ENCODE results near the gene DNM3.

Gene DNM3

DNA sequence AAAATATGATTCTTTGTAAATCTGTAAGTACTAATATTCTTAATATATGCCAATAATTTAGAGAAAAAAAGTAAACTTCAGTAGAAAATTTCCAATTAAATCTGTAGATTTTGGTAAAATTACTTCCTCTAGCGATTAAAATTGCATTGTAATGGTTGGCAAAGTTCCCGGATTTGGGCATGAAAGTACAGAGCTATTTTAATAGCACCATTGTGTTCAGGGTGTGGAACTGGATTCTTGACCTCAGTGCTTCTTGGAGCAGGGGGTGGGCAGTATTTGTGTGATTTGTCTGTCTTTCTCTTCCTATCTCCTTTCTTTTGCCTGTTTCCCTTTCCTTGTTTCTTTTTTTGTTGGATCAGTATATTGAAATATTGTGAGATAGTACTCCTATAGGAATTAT, 72.1 kb downstream of the DNM3 start:
- H3K4me3 ChIP-seq (ENCODE audit: low read length), result no peak overlapping the region
- DNase-seq (ENCODE audit: low read depth), result peak; percentile 22
- TF ChIP-seq, protein P1, sequence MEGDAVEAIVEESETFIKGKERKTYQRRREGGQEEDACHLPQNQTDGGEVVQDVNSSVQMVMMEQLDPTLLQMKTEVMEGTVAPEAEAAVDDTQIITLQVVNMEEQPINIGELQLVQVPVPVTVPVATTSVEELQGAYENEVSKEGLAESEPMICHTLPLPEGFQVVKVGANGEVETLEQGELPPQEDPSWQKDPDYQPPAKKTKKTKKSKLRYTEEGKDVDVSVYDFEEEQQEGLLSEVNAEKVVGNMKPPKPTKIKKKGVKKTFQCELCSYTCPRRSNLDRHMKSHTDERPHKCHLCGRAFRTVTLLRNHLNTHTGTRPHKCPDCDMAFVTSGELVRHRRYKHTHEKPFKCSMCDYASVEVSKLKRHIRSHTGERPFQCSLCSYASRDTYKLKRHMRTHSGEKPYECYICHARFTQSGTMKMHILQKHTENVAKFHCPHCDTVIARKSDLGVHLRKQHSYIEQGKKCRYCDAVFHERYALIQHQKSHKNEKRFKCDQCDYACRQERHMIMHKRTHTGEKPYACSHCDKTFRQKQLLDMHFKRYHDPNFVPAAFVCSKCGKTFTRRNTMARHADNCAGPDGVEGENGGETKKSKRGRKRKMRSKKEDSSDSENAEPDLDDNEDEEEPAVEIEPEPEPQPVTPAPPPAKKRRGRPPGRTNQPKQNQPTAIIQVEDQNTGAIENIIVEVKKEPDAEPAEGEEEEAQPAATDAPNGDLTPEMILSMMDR (conservative IDR thresholded peaks at IDR 0.05; ENCODE audit: low read length), result no peak

DNA sequence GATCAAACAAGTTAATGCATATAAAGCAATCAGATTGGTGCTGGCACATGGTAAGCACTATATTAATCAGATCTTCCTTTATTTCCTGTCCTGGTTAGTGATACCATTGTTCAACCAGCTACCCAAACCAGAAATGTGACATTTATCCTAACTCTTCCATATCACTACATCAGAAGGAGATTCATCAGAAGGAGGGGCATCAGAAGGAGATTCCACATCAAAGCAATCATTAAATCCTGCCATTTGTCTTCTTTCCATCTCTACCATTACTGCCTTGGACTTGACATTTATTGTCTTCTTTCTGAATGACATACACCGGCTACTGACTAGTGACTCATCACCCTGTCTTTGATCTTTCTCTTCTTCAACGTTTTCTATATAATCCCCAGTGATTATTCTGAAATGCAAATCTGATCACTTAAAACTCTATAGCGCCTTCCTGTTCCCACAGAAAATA, 75.0 kb downstream of the DNM3 start:
- no peak overlapping the region for H3K4me3 ChIP-seq (ENCODE audit: low read length)
- TF ChIP-seq, protein P1 (conservative IDR thresholded peaks at IDR 0.05; ENCODE audit: low read length), result no peak
- no peak for DNase-seq (ENCODE audit: low read depth)

DNA sequence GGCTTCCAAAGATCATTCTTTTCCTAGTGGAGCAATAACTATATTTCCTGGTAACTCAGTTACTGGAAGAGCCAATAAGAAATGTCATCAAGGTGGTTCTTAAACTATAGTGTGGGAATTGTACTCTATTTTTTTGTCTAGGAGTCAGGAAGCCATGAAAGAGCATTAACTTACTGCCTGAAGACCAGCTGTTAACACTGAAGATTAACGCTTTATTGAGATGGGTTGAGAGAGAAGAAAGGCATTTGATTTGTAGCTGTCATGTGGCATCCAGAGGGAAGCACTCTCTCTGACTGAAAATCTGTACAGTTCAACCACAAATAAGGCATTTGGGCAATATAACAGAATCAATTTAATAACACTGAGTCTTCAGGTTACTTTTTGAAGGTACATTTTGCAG, 76.0 kb downstream of the DNM3 start:
- DNase-seq (ENCODE audit: low read depth), result no peak
- H3K4me3 ChIP-seq (ENCODE audit: low read length), result no peak overlapping the region
- TF ChIP-seq, protein P1 (conservative IDR thresholded peaks at IDR 0.05; ENCODE audit: low read length), result no peak

DNA sequence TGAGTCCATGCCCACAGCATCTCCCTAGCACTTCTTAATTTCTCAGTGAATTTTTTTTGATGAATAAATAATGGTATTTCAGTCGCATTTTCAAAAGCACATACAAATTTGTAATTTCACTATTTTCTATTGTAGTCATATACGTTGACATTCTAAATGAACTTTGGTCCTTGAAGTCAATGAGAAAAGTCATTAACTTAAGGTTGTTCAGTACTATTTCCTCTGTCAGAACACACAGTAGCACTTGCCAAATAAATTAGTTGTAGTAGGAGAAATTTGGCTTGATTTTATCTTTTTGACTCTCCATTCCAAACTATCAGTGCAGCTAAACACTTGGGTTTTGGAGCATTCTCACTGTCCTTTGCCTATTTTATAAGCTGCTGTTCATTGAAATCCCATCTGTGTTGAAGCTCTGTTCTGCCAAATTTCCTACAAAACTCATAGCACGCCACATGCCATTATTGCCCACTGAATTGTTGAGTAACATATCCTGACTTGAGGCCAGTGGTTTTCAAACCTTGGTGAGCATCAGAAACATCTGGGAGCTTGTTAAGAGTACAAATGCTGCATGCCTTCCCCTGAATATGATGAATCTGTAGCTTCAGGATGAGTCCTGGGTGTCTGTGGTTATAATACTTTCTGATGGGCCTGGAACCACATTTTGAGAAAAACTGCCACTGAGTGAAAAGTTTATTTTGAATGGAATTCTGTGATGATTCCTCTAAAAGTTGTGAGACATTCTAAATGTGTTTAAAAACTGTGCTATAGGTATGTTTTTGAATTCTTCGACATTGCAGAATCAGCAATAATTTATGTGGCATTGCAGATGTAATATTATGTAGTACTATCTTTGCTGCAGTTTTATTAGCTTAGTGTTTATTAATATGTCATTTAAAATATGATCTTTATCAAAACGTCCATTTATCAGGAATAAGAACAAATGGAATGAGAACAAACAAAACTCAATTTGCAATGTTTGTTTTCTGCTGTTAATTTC, 78.9 kb downstream of the DNM3 start:
- DNase-seq (ENCODE audit: low read depth), result peak; percentile 97
- TF ChIP-seq, protein P1 (conservative IDR thresholded peaks at IDR 0.05; ENCODE audit: low read length), result no peak

DNA sequence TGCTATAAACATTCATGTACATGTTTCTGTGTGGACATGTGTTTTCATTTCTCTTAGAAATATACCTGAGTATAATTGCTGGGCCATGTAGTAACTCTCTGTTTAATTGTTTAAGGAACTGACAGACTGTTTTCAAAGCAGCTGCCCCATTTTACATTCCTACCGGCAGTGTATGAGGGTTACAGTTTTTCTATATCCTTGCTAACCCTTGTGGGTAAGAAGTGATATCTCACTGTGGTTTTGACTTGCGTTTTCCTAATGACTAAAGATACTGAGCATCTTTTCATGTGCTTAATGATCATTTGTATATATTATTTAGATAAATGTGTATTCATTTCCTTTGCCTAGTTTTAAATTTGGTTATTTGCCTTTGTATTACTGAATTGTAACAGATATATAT, 81.7 kb downstream of the DNM3 start:
- TF ChIP-seq, protein P1 (conservative IDR thresholded peaks at IDR 0.05; ENCODE audit: low read length), result no peak
- no peak for DNase-seq (ENCODE audit: low read depth)
- no peak overlapping the region for H3K4me3 ChIP-seq (ENCODE audit: low read length)

More for the DNA sequence above, 78.9 kb downstream of the DNM3 start:
- no peak overlapping the region for H3K4me3 ChIP-seq (ENCODE audit: low read length)

DNA sequence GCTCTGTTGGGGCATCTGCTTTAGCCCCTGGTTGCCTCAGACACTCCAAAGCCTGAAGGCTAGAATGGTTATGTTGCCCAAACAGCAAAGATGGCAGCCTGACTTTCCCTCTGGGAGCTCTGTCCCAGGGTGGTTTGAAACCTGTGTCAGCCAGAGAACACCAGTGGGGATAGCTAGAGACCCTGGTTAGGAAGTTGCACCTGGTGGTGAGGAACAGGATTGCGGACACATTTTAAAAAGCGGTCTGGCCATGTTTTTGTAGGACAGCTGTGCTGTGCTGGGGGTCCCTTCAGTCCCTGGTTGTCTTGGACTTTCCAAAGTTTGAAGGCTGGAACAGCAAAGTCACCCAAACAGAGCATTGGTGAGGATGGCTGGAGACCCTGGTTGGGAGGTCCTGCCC, 87.8 kb downstream of the DNM3 start:
- no peak for DNase-seq (ENCODE audit: low read depth)
- TF ChIP-seq, protein P1 (conservative IDR thresholded peaks at IDR 0.05; ENCODE audit: low read length), result no peak; the same call in 1 of the 2 replicates
- H3K4me3 ChIP-seq (ENCODE audit: low read length), result no peak overlapping the region

DNA sequence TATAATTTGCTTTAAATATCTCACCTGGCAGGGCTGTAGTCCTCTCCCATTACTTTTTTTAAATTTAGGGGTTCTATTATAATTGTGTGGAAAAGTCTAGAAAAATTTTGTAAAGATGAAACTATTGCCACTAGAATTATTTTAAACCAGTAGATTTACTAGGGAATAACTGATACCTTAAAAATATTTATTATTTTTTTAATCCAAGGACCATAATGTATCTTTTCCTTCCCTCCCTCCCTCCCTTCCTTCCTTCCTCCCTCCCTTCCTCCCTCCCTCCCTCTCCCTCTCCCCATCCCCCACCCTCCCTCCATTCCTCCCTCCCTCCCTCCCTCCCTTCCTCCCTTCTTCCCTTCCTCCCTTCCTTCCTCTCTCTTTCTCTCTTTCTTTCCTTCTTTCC, 90.5 kb downstream of the DNM3 start:
- no peak overlapping the region for H3K4me3 ChIP-seq (ENCODE audit: low read length)
- DNase-seq (ENCODE audit: low read depth), result no peak
- TF ChIP-seq, protein P1 (conservative IDR thresholded peaks at IDR 0.05; ENCODE audit: low read length), result no peak

Data from AG10803 (cell line).